DMS53 treated with DMSO at 0.1 percent for 48 hours (cell line): ENCODE results near the gene PCK2.

ENCODE experiments used
- DNase-seq: peaks from one replicate; lab custom pipeline; 2025; ENCODE audit not compliant: unreplicated experiment; lab: John Stamatoyannopoulos, UW

Gene PCK2

DNA sequence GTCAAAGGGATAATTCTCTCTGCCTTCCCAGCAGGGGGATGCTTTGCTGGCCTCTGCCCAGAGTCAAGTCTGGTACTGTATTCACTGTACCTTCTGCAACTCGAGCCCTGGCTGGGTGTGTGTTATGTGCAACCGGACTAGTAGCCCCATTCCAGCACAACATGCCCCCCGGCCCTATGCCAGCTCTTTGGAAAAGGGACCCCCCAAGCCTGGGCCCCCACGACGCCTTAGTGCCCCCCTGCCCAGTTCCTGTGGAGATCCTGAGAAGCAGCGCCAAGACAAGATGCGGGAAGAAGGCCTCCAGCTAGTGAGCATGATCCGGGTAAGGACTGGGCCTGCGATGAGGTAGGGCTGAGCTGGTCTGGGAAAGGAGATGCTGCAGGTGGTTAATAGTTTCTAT is 56.5 kb downstream of the PCK2 start:
- no peak for DNase-seq

- no peak for DNase-seq
Observed at GRCh38 chr14:24150993-24151392, 56.9 kb downstream of the PCK2 start.

DNA sequence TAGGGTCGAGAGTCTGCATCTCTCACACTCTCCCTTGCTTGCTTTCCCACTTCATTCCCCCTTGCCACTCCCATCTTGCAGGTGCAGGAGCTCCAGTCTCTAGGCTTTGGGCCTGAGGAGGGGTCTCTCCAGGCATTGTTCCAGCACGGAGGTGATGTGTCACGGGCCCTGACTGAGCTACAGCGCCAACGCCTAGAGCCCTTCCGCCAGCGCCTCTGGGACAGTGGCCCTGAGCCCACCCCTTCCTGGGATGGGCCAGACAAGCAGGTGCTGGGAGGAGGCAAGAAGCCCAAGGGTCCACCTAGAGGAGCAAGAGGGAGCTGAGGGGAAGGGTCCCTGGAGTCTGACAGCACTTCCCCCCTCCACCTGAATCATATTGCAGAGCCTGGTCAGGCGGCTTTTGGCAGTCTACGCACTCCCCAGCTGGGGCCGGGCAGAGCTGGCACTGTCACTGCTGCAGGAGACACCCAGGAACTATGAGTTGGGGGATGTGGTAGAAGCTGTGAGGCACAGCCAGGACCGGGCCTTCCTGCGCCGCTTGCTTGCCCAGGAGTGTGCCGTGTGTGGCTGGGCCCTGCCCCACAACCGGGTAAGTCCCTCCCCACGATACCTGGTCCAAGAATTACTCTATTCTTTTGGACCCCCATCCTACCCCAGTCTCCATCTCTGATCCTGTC is 57.4 kb downstream of the PCK2 start:
- no peak for DNase-seq
